MCF 10A (cell line): ENCODE data around the gene MTUS2. TPM values are rescaled to one million over a fixed set of nuclear protein-coding genes. Genes with fewer than 3 reads are reported as not detected.

Experiments
- BruUV-seq: library from RNA; stranded (reverse); fragments of 400-500 nt; replicated peaks from 2 replicates; lab custom pipeline; 2021; lab: Mats Ljungman, UMichigan
- CTCF ChIA-PET: fragments of 300-600 bp; sonication (Branson Sonifier 250); formaldehyde crosslinking; extraction: SDS; loops from one replicate; lab custom pipeline; 2021; ENCODE audit warnings: antibody characterized with exemption, inconsistent platforms; lab: Yijun Ruan, JAX
- POLR2A ChIA-PET: fragments of 300-600, 350-650 bp; sonication (Branson Sonifier 250); formaldehyde crosslinking; extraction: SDS; loops from one replicate; lab custom pipeline; 2020; ENCODE audit warnings: antibody characterized with exemption, inconsistent platforms; lab: Yijun Ruan, JAX
- DNase-seq: peaks from one replicate; pipeline ENCODE4 v3.0.0-alpha.2; 2018; ENCODE audit not compliant: unreplicated experiment
- H3K27ac Mint-ChIP-seq: one replicate; pipeline ENCODE4 v1.8.0; 2022; ENCODE audit warnings: mild to moderate bottlenecking, low read depth, mixed read lengths; ENCODE audit not compliant: unreplicated experiment
- H3K27me3 Mint-ChIP-seq: one replicate; pipeline ENCODE4 v1.8.0; 2022; ENCODE audit warnings: mixed read lengths; ENCODE audit not compliant: insufficient read depth, unreplicated experiment
- H3K36me3 Mint-ChIP-seq: one replicate; pipeline ENCODE4 v1.8.0; 2022; ENCODE audit warnings: mild to moderate bottlenecking, moderate library complexity, mixed read lengths; ENCODE audit not compliant: insufficient read depth, unreplicated experiment
- H3K4me1 Mint-ChIP-seq: one replicate; pipeline ENCODE4 v1.8.0; 2022; ENCODE audit warnings: mixed read lengths; ENCODE audit not compliant: insufficient read depth, unreplicated experiment
- H3K4me3 Mint-ChIP-seq: one replicate; pipeline ENCODE4 v1.8.0; 2022; ENCODE audit warnings: mild to moderate bottlenecking, moderate library complexity, mixed read lengths; ENCODE audit not compliant: unreplicated experiment
- H3K9me3 Mint-ChIP-seq: one replicate; pipeline ENCODE4 v1.8.0; 2022; ENCODE audit warnings: mixed read lengths; ENCODE audit not compliant: unreplicated experiment
- intact Hi-C: fragments of 100-400 bp; cut with micrococcal nuclease; formaldehyde crosslinking; loops from 2 replicates; pipeline ENCODE4 v1.14.1; 2022
- total RNA-seq: library from RNA; stranded (reverse); gene quantifications from 2 replicates; pipeline ENCODE4 v1.2.3, GENCODE V29; 2022
- TF ChIP-seq, protein P1 (sequence below): fragments of 200-600 bp; IDR thresholded peaks from one replicate; pipeline ENCODE4 v1.8.0; 2022; ENCODE audit warnings: antibody characterized with exemption, mild to moderate bottlenecking; ENCODE audit not compliant: unreplicated experiment

The MTUS2 gene
- total RNA-seq, 1 experiment from 2014 or later, result not detected

DNA sequence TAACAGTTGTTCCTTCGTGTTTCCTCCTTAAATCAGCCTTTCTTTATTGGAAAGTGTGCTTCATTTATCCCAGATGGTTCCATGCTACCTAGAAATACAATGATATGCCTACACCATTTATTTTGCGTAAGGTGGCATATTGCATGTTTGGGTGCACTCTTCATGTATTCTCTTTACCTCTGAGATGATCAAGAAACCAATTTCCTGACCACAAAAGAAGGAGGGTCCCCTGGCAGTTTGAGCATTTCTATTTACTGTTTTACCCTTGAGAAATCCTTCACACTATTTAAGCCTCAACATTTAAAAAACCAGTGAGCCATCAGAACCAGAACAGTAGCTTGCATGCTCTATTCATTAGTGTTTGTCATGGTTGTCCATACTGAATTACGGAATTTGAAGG lies 354.0 kb downstream of the MTUS2 start:
- TF ChIP-seq, protein P1, sequence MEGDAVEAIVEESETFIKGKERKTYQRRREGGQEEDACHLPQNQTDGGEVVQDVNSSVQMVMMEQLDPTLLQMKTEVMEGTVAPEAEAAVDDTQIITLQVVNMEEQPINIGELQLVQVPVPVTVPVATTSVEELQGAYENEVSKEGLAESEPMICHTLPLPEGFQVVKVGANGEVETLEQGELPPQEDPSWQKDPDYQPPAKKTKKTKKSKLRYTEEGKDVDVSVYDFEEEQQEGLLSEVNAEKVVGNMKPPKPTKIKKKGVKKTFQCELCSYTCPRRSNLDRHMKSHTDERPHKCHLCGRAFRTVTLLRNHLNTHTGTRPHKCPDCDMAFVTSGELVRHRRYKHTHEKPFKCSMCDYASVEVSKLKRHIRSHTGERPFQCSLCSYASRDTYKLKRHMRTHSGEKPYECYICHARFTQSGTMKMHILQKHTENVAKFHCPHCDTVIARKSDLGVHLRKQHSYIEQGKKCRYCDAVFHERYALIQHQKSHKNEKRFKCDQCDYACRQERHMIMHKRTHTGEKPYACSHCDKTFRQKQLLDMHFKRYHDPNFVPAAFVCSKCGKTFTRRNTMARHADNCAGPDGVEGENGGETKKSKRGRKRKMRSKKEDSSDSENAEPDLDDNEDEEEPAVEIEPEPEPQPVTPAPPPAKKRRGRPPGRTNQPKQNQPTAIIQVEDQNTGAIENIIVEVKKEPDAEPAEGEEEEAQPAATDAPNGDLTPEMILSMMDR, result no peak
- Mint-ChIP-seq H3K4me3 (no peak overlapping the region), H3K9me3 (peaks cover 32% of the 10 kb centered on the region), H3K27ac (no peak overlapping the region), H3K4me1 (no peaks in the 10 kb centered on the region), H3K27me3 (no peaks in the 10 kb centered on the region), H3K36me3 (no peaks in the 10 kb centered on the region)
- no TSS peak for BruUV-seq
- intact Hi-C loops, result no loop called here
- DNase-seq, result no peak
- CTCF ChIA-PET, result no interaction called here
- POLR2A ChIA-PET, result no interaction called here

DNA sequence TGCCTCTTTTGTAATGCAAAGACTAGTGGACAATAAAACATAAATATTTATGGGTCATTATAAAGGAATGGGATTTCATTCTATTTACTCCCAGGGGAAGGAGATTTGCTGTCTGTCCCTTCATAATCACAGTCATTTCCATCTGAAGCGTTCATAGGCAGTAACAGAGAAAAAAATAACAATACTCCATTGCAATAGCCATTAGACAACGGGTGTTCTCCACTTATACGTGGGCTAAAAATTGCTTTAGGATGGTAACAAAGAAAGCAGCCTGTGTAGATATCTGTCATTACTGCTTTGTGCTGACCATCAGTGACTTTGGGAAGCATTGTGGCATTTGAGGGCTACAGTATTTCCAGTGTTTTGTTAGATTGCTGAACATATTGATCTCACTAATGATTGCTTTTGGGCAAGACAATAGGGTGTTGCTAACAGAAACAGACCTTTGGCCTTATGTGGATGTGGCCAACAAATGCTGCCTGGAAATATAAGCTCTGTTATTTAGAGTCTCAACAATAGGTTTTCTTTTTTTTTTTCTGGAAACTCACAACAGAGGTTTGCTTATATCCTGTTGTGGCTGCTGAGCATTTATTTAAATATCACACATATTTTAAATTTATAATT lies 355.2 kb downstream of the MTUS2 start:
- POLR2A ChIA-PET, result no interaction called here
- H3K4me3 Mint-ChIP-seq, result no peak overlapping the region
- TF ChIP-seq, protein P1, result no peak
- no TSS peak for BruUV-seq
- no peak for DNase-seq
- no peak overlapping the region for H3K27ac Mint-ChIP-seq
- H3K9me3 Mint-ChIP-seq, result peaks cover 35% of the 10 kb centered on the region
- H3K4me1 Mint-ChIP-seq, result no peaks in the 10 kb centered on the region
- no peaks in the 10 kb centered on the region for H3K36me3 Mint-ChIP-seq
- CTCF ChIA-PET, result interaction anchor here (0.6 kb wide), 1 partner anchor 346 kb away, joined by 6 read pairs; no protein-coding TSS in a partner anchor
- H3K27me3 Mint-ChIP-seq, result no peaks in the 10 kb centered on the region
- intact Hi-C loops, result no loop called here

DNA sequence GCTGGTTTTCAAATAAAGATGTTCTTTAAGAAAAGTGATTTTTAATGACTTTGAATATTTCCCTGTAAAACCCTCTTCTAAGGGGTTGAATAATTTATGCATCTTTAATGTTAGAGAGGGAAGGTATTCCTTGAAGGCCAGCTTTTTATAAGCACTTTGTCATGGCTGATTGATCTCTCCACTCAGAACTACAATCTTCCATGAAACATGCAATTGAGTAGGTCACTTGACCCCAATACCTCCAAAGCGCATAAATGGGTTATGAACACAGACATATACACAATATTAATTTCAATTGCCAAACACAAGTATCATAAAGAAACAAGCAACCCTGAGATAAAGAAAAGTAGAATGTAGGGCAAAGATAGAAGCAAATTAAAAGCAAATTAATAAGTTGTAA lies 359.9 kb downstream of the MTUS2 start:
- Mint-ChIP-seq H3K9me3 (peaks cover 44% of the 10 kb centered on the region), H3K4me1 (no peaks in the 10 kb centered on the region), H3K27me3 (no peaks in the 10 kb centered on the region), H3K4me3 (no peak overlapping the region), H3K27ac (no peak overlapping the region), H3K36me3 (no peaks in the 10 kb centered on the region)
- CTCF ChIA-PET, result no interaction called here
- no peak for DNase-seq
- intact Hi-C loops, result no loop called here
- BruUV-seq, result no TSS peak
- POLR2A ChIA-PET, result no interaction called here
- TF ChIP-seq, protein P1, result no peak

DNA sequence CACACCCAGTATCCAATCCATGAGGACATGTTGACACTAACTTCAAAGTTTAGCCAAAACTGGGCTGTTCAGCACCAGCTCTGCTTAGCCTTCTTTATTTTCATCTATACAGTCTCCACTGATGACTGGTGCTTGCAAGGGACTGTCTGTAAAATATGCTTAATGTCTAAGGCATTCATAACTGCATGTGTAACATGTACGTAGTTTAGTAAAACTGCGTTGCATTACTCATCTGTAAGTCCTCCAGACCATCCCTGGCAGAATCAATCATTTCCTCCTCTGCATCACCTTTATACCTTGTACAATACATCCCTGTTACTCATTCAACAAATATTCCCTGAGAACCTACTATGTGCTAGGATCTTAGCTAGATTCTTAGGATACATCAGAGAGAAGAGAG lies 362.1 kb downstream of the MTUS2 start:
- no TSS peak for BruUV-seq
- no peak overlapping the region for H3K27ac Mint-ChIP-seq
- ChIA-PET POLR2A (interaction anchor here (0.7 kb wide), 1 partner anchor 25 kb away, joined by 3 read pairs; no protein-coding TSS in a partner anchor), CTCF (no interaction called here)
- H3K36me3 Mint-ChIP-seq, result no peaks in the 10 kb centered on the region
- H3K27me3 Mint-ChIP-seq, result no peaks in the 10 kb centered on the region
- peaks cover 37% of the 10 kb centered on the region for H3K9me3 Mint-ChIP-seq
- TF ChIP-seq, protein P1, result no peak
- intact Hi-C loops, result no loop called here
- no peaks in the 10 kb centered on the region for H3K4me1 Mint-ChIP-seq
- no peak overlapping the region for H3K4me3 Mint-ChIP-seq
- no peak for DNase-seq
